ENCODE data around the gene PLEKHH1. TPM values are rescaled to one million over a fixed set of nuclear protein-coding genes. Genes with fewer than 3 reads are reported as not detected.
A peak's percentile ranks its signal among the peaks of the same experiment; 100 is the strongest.

PLEKHH1 gene
- total RNA-seq, 4 donors from 2014 or later = 2.4 to 10.2 (median 4.6) TPM

GRCh38 chr14:67532606-67532997 is 488 bp upstream of the PLEKHH1 start:
- Histone ChIP-seq H3K27me3 (no peaks in the 10 kb centered on the region), H3K27ac (peak overlapping the region in 3 of 4 donors; percentile 32 to 72 (median 60)), H3K36me3 (no peaks in the 10 kb centered on the region), H3K9me3 (no peaks in the 10 kb centered on the region), H3K4me3 (peak overlapping the region; percentile 43 to 86 (median 56)), H3K4me1 (peaks cover 0 to 14% (median 4%) of the 10 kb centered on the region in 4 donors)
- TF ChIP-seq POLR2A (IDR thresholded peaks at IDR 0.05) = no peak
- no peak for TF ChIP-seq CTCF (IDR thresholded peaks at IDR 0.05)
- TF ChIP-seq EP300 (IDR thresholded peaks at IDR 0.05) = no peak
- no peak for DNase-seq (ENCODE audit: low spot score in 2 of 2)
- 11 to 12% methylated on average over 23 of the region's 23 CpGs for WGBS, 2 donors

- Histone ChIP-seq H3K27me3 (no peaks in the 10 kb centered on the region), H3K4me1 (peaks cover 0 to 25% (median 9%) of the 10 kb centered on the region in 4 donors), H3K27ac (peak overlapping the region in 3 of 4 donors; percentile 60 to 72 (median 72)), H3K36me3 (no peaks in the 10 kb centered on the region), H3K4me3 (peak overlapping the region in 3 of 4 donors; percentile 43 to 86 (median 65)), H3K9me3 (no peaks in the 10 kb centered on the region)
- 48% methylated on average over 6 of the region's 6 CpGs for WGBS, 2 donors
- TF ChIP-seq EP300 (IDR thresholded peaks at IDR 0.05) = no peak
- TF ChIP-seq CTCF (IDR thresholded peaks at IDR 0.05) = no peak
- no peak for DNase-seq (ENCODE audit: low spot score in 2 of 2)
Measured at GRCh38 chr14:67533754-67534085, 630 bp downstream of the PLEKHH1 start.

DNA sequence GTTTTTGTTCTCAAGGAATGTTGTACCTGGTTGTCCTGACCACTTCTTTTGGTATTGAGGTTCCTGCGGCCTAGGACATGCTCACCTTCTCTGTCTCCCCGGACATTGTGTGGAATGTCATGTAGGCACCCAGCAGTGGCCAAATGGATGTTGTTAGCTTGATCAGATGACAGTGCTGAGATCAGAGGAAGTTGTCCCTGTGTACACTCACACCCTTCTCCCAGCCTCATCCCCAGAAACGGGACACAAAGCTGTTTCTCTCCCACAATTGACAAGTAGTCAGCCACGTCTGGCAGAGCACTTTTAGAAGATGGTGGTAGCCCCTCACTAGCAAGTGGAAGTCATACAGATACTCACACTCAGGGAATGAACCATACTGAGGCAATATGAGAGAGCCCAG is 3.0 kb downstream of the PLEKHH1 start:
- TF ChIP-seq POLR2A (IDR thresholded peaks at IDR 0.05) = no peak
- 79 to 81% methylated on average over 4 of the region's 4 CpGs for WGBS, 2 donors
- Histone ChIP-seq H3K9me3 (no peaks in the 10 kb centered on the region), H3K36me3 (no peaks in the 10 kb centered on the region), H3K4me3 (no peak overlapping the region), H3K4me1 (peaks cover 0 to 25% (median 9%) of the 10 kb centered on the region in 4 donors), H3K27ac (no peak overlapping the region), H3K27me3 (no peaks in the 10 kb centered on the region)
- DNase-seq (ENCODE audit: low spot score in 2 of 2) = no peak

DNA sequence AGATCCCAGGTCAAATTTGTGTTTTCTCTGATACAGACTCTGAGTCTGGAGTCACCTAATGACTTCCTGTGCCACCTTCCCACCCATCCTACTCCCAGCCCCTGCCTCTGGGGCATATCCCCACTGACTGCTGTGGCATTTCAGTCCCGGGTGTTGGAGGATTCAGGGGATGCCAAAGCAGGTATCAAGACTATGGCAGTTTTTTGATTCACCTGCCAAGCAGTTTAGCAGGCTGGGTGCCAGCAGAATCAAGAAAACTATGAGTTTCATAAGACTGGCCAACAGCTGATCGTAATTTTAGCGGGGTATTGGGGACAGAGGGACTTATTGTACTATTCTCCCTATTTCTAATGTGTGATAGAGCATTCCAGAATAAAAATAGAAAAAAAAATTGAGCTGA is 4.6 kb downstream of the PLEKHH1 start:
- peaks cover 0 to 18% (median 7%) of the 10 kb centered on the region in 4 donors for H3K4me1 ChIP-seq
- no peaks in the 10 kb centered on the region for H3K9me3 ChIP-seq
- H3K36me3 ChIP-seq = peaks cover 0 to 9% (median 0%) of the 10 kb centered on the region in 3 donors
- H3K27me3 ChIP-seq = no peaks in the 10 kb centered on the region
- 43 to 54% methylated on average over 3 of the region's 3 CpGs for WGBS, 2 donors
- TF ChIP-seq POLR2A (IDR thresholded peaks at IDR 0.05) (no peak), EP300 (IDR thresholded peaks at IDR 0.05) (no peak), CTCF (IDR thresholded peaks at IDR 0.05) (no peak)
- no peak for DNase-seq (ENCODE audit: low spot score in 2 of 2)
- H3K27ac ChIP-seq = peak overlapping the region in 2 of 4 donors; percentile 16 to 66
- no peak overlapping the region for H3K4me3 ChIP-seq

- TF ChIP-seq POLR2A (IDR thresholded peaks at IDR 0.05) = no peak
- no peak for TF ChIP-seq CTCF (IDR thresholded peaks at IDR 0.05)
- no peak for TF ChIP-seq EP300 (IDR thresholded peaks at IDR 0.05)
- H3K36me3 ChIP-seq = peaks cover 0 to 10% (median 0%) of the 10 kb centered on the region in 3 donors
- peak overlapping the region in 2 of 4 donors; percentile 16 to 66 for H3K27ac ChIP-seq
- H3K4me1 ChIP-seq = peaks cover 0 to 16% (median 6%) of the 10 kb centered on the region in 4 donors
- no peaks in the 10 kb centered on the region for H3K27me3 ChIP-seq
- H3K9me3 ChIP-seq = no peaks in the 10 kb centered on the region
- no peak overlapping the region for H3K4me3 ChIP-seq
- WGBS, 2 donors = 63 to 80% methylated on average over 2 of the region's 2 CpGs
- no peak for DNase-seq (ENCODE audit: low spot score in 2 of 2)
Measured at GRCh38 chr14:67538501-67538900, 5.4 kb downstream of the PLEKHH1 start.

DNA sequence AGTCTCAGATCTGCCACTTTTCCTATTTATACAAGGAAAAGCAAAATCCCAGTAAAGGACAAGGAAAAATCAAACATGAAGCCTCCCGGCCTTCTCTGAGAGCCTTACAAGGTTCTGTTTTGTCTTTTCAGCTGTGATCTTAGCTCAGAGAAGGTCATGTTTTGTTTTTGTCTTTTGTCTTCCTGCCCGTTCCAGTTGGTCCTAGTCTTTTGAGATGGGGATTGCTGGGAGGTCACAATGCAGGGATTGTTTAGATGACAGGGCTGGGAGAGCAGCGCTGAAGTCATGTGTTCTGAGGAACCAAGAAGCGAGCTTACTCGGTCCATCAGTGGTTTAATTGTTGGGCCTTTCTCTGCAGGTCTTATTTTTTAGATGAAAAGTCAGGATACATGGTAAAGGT is 6.0 kb downstream of the PLEKHH1 start:
- H3K27ac ChIP-seq = peak overlapping the region in 3 of 4 donors; percentile 7 to 66 (median 16)

More for the DNA sequence above, 6.0 kb downstream of the PLEKHH1 start:
- Histone ChIP-seq H3K36me3 (peaks cover 0 to 14% (median 0%) of the 10 kb centered on the region in 3 donors), H3K4me1 (peaks cover 0 to 13% (median 6%) of the 10 kb centered on the region in 4 donors), H3K27me3 (no peaks in the 10 kb centered on the region), H3K4me3 (no peak overlapping the region), H3K9me3 (no peaks in the 10 kb centered on the region)
- no peak for TF ChIP-seq POLR2A (IDR thresholded peaks at IDR 0.05)
- no peak for TF ChIP-seq EP300 (IDR thresholded peaks at IDR 0.05)
- TF ChIP-seq CTCF (IDR thresholded peaks at IDR 0.05) = no peak
- no peak for DNase-seq (ENCODE audit: low spot score in 2 of 2)
- WGBS, 2 donors = 42 to 43% methylated on average over 5 of the region's 5 CpGs

All from tibial nerve (tissue), 4 donors.